Adipose tissue (tissue), 3 donors: ENCODE results near the gene CYBB. TPM values are rescaled to one million over a fixed set of nuclear protein-coding genes. Genes with fewer than 3 reads are reported as not detected.

Experiments
- H3K27ac ChIP-seq: one replicate; pipeline ENCODE4 v1.5.1; 2013; ENCODE audit warnings: low read depth, low read length
- whole genome bisulfite sequencing, 3 donors: extraction: QIAGEN DNeasy Blood & Tissue Kit; methylation state at CpG; one replicate each; pipeline ENCODE4 v1.1.7; 2013; 5-methylcytosine and 5-hydroxymethylcytosine counted together
- polyA plus RNA-seq, 3 donors: library from polyadenylated mRNA; stranded (reverse); fragments of 200-250 nt; gene quantifications; one replicate each; pipeline ENCODE4 v1.2.3, GENCODE V29; 2013
- donor health status: healthy with polysubstance abuse.
- donor health status: Bipolar disorder and iron deficiency.
- donor health status: healthy.

The CYBB gene
- polyA plus RNA-seq, 3 donors: 2.8 to 19.8 (median 11.1) TPM

DNA sequence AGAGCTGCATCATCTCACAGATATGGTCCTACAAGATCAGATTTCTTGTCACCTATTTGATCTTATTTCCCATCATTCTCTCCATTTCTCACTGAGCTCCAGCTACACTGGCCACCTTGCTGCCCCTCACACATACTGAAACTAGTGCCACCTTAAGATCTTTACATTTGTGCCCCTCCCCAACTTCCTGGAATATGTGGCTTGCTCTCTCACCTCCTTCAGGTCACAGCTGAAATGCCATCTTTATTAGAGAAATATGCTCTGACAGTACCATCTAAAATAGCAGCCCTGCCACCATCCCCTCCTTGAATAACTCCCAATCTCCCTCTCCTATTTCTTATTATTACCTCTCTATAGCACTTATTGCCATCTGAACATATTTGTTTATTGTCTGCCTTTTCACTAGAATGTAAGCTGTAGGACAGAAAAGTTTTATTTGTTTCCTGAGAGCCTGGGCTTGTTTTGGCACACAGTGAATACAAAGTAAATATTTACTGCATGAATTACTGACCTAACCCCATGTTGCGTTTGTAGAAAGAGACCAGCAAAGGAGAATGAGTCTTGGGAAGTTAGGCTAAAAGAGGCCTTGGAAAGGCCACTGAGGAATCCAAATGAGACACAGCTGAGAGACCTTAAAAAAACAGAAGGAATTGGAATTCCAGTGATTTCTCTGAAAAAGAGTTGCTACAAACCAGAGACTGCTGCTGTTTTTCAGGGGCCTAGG, 44.8 kb downstream of the CYBB start:
- 40 to 90% (median 66%) methylated on average over 1 of the region's 1 CpG for WGBS, 3 donors
- H3K27ac ChIP-seq: no peak overlapping the region

DNA sequence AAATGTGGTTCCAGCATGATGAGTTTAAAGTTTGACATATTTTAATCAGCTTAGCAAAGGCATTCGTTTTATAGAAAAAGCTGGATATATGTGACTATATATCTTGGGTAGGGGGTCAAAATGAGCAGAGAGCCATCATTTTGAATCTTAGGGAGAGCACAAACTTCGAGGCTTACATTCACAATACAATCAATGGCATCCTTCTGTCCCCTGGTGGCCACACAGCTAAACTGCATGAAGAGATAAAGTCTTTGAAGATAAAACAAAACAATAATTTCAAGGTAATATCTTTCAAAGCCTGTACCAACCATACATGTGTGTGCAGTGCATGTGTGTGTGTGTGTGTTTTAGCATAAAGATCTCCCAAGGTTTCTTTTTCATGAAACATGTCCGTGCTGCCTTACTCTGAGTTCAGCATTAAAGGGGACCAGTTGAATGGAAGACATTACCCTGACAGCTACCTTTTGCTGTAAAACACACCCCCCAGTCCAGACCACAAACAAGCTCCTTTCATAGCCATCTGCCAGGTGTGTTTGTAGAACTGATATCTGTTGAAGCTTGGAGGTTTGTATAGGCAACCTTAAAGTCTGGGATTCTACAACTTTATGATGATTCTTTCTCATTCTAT, 45.5 kb downstream of the CYBB start:
- no peak overlapping the region for H3K27ac ChIP-seq
- WGBS, 3 donors: 2 to 6% (median 4%) methylated on average over 3 of the region's 3 CpGs

DNA sequence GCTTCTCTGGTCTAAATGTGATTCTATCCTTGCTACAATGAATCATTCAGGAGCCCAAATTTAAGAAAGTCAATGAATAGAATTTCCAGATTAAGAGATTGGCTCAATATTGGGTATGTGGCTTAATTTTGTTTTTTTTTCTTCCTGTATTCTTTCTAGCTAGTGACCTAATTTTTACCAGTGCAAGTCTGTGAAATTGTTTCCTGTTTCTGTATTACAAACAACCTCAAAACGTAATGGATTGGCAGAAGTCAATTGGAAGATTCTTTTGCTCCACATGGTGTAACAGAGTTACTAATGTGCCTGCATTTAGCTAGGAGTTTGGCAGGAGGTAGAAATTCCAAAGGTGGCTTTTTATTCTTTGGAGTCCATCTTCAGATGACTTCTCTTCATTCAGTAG, 49.9 kb downstream of the CYBB start:
- no peak overlapping the region for H3K27ac ChIP-seq
- 30 to 63% (median 36%) methylated on average over 1 of the region's 1 CpG for WGBS, 3 donors

DNA sequence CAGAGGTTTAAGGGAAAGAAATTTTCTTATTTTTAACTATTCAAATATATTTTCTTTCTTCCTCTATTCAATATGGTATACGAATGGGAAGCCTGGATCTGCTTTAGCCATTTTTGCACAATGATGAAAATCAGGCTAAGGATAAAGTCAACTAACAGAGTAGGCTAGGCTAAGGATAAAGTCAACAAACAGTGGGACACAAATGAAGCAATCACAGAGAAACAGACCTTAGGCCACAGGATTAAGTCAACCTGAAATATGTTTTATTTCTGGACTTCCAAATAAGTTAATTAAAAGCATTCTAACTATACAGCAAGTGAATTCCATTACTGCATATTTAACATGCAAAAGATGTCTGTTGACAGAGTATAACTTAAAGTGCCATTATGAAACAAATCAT, 50.5 kb downstream of the CYBB start:
- WGBS, 3 donors: 70 to 88% (median 86%) methylated on average over 1 of the region's 1 CpG
- no peak overlapping the region for H3K27ac ChIP-seq

DNA sequence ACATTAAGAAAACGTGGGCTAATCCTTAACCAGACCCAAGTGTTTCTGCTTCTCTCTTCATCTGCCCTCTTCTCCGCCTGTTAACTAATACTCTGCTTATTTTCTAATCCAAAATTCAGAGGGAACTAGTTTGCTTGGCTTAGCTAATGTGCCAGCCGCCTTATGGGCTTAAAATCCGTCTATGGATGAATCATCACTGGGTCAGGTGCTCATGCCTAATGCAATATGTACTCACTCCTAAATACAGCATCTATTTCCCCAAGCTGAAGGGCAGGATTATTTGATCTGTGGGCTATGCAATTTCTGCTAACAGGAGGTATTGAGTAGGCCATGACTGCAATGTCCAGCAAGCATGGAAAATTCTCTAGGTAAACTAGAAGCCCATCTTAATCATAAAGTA, 55.1 kb downstream of the CYBB start:
- 71 to 92% (median 84%) methylated on average over 4 of the region's 4 CpGs for WGBS, 3 donors
- H3K27ac ChIP-seq: no peak overlapping the region

DNA sequence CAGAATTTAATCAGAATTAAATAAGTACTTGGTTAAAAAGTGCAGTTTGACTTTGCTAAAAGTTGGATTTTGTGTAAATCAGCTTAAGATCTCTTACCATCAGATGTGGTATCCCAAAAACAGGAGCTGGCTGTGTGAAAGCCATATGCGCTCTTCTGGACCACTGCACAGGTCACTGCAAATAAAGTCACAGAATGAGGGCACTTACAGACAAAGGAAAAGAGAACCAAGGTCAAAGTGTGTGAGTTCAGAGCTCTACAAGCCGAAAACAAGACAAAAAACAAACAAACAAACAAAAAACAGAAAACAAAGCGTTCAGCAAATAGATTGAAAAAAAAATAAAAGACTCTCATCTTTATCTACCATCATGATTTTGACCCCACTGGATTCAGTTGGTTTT, 61.1 kb downstream of the CYBB start:
- no peak overlapping the region for H3K27ac ChIP-seq
- WGBS, 3 donors: 76 to 95% (median 94%) methylated on average over 3 of the region's 3 CpGs

DNA sequence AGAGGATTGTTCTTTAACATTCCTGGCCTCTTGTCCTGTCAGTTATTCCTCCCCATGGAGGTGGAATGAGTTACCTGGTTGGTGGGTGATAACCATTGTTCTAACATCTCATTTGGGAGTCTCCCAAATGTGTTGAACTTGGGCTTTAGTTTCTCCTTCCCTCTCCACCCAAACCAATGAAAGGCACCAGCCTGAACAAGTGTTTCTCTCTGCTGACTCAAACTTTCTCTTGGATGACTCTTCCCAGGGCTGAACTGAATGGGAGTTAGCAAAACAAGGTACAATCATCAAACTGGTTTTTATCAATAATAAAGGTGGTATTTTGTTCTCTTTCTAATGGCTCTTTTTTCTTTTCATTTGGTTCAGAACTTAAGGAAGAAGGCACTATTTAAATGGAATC, 64.8 kb downstream of the CYBB start:
- no peak overlapping the region for H3K27ac ChIP-seq

DNA sequence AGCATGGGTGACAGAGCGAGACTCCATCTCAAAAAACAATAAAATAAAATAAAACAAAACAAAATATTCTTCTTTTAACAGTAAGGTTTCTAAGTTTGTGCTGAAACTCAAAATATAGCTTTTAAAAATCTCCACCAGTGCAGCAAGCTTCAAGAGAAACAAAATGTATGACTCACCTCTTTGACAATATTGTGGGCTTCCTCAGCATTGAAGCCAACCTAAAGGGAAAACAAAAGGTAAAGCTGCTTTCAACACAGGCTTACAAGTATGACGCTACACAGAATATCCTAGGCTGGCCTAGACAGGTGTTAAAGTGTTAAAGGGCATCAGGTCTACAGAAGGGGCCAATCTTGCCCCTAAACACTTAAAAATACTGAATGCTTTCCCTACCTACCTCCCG, 66.3 kb downstream of the CYBB start:
- 81 to 88% (median 87%) methylated on average over 3 of the region's 3 CpGs for WGBS, 3 donors
- no peak overlapping the region for H3K27ac ChIP-seq

DNA sequence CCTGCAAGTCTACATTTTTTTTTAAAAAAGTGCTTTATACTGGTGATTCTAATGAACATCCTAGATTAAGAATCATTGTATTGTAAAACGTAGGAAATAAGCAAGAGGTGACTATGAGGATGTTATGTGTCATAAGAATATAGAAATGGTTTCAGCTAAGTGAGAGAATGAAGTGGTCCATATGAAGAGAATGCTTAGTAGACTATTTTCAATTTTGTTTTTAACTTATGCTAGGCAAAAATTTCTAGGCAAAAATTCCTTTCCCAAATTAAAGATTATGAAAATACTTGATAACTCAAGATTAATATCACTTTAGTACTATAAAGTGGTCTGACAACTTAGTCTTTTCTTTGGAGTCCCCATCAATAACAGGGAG, 66.7 kb downstream of the CYBB start:
- no peak overlapping the region for H3K27ac ChIP-seq
- WGBS, 3 donors: 19 to 57% (median 35%) methylated on average over 1 of the region's 1 CpG

DNA sequence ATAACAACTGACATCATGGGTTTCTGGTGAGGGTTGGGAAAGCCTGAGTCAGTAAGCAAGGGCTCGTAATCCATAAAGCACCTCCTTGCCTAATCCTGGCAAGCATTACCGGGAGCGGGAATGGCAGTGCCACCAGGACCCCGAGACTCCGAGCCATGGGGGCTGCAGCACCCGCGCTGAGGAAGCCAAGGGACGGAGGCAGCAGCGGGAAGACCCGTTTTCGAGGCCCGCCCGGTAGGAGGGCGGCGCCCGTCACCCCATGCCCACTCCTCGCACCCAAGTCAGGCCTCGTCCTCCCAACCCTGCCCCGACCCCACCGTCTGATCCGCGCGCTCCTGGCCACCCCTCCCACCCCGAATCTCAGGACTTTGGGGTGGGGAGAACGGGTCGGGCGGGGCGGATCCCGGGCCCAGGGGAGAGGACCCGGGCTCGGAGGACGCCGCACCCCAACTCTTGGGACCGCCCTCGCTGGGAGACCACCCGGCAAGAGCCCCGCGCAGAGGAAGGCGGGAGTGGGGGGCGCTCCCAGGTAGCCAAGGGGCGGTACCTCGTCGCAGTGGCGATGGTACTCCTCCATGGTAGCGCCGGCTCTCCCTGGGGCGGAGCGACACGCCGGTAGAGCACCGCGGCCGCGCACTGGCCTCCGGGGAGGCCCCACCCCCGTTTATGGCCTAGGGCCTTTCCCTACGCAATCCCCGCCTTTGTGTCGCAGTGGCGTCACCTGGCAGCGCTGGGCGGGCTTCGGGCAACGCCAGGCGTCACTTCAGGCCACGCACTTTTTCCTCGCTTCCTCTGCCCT, 67.3 kb downstream of the CYBB start, which contains the start of gene DYNLT3:
DYNLT3 (minus strand) TSS at position 638 of the 799 bp plus-strand sequence; CDS start at position 577, 61 bp downstream.
- WGBS, 3 donors: 0 to 26% (median 1%) methylated on average over 19 to 67 of the region's 67 CpGs
- H3K27ac ChIP-seq: no peak within 1 kb of the TSS

DNA sequence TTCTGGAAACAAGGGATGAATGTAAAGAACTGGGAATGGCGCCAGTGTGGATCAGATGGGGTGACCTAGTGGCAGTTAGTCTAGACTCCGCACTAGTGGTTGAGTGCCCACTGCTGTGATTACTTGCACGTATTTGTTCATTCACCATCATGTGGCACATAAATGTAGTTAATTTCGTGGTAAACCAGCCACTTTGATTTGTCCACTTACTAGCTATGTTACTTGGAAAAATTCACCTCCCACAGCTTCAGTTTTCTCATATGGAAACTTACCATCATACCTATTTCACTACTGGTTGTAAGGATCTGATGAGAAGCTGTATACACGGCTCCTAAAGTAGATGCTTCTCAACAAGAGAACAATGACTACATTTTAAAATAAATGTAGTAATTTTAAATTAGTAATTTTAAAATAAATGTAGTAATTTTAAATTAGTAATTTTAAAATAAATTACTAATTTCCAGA, 67.9 kb downstream of the CYBB start:
- 16 to 40% (median 20%) methylated on average over 5 of the region's 5 CpGs for WGBS, 3 donors
- no peak overlapping the region for H3K27ac ChIP-seq

DNA sequence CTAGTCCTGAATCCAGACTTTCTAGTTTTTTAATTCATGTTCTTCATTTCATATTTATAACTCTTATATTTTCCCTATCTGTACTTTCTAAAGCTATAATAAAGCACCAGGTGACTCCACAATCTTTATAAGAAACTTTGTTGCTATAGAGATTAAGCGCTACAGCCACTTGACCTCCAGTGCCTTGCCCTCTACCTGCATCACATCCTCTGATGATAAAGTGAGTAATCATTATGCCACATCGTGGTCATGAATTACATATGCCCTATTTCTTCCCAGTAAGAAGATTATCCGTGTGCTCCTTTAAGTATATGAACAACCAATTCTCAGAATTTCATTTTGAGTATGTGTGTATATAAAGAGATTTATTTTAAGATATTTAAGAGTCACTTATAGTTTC, 74.3 kb downstream of the CYBB start:
- WGBS, 3 donors: 56 to 77% (median 65%) methylated on average over 3 of the region's 3 CpGs
- H3K27ac ChIP-seq: no peak overlapping the region

DNA sequence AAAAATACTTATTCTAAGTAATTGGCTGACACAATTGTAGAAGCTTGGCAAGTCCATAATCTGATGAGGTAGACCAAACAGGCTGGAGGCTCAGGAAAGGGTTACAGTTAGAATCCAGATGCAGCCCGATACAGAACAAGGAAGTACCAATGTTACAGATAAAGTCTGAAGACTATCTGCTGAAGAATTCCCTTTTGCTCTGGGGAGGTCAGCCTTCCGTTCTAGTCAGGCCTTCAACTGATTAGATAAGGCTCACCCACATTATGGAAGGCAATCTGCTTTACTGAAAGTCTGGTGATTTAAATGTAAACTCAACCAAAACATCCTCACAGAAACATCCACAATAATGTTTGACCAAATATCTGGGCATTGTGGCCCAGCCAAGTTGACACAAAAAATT, 74.9 kb downstream of the CYBB start:
- 16 to 39% (median 33%) methylated on average over 2 of the region's 2 CpGs for WGBS, 3 donors
- no peak overlapping the region for H3K27ac ChIP-seq

DNA sequence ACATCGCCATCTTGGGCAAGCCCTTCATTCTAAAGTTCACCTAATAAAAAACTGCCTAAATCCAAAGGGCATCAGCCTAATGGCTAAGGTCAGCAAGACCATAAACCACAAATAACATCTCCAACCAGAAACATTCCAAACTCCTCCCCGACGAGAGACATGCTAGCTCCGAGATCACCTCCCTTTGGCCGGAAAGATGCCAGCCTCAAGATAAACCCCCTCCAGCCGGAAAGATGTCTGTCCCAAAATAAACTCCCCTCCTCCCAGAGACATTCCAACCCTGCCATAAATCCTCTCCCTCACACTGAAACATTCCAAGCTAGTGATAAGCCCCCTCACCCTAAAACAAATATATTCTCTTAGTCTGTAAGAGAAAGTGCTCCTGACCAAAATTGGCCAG, 80.9 kb downstream of the CYBB start:
- 45 to 60% (median 52%) methylated on average over 6 of the region's 6 CpGs for whole genome bisulfite sequencing, 3 donors
- no peak overlapping the region for H3K27ac ChIP-seq

DNA sequence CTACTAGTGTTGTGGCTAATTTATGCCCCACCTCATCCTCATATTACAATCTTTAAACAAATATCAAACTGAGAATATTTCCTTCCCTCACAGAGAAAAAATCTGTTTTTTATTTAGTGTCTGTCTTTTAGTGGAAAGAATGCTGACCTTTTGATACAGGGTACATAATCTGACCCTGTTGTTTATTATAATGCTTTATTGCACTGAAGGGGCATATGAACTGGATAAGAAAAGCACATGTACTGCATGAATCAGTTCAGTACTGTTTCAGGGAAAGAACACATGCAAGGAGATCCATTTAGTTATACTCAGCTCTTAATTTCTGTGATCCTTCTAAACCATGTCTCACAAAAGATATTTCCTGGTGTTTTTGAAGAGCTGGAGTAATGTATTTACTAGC, 83.0 kb downstream of the CYBB start:
- H3K27ac ChIP-seq: no peak overlapping the region

Other genes with a start within 250 kb of the CYBB start
- under 1 TPM; 0.02 to 0.22 (median 0.09) TPM for gene LANCL3, start 208.4 kb upstream of the CYBB start, polyA plus RNA-seq
- 1 to 10 TPM in 1 of 3 donors, under 1 TPM in 2; 0.22 to 1.9 (median 0.62) TPM for gene XK, start 94.3 kb upstream of the CYBB start, polyA plus RNA-seq
- gene DYNLT3, start 67.5 kb downstream of the CYBB start, polyA plus RNA-seq: 10 to 100 TPM in 2 of 3 donors, 1 to 10 TPM in 1; 7.2 to 26.4 (median 15.2) TPM
- 1 to 10 TPM in 1 of 3 donors, under 1 TPM in 1, not detected in 1; 0.33 to 1.7 TPM for gene SYTL5, start 226.5 kb downstream of the CYBB start, polyA plus RNA-seq